MCF 10A (cell line): Measurements from ENCODE around the gene MMP8. TPM values are rescaled to one million over a fixed set of nuclear protein-coding genes. Genes with fewer than 3 reads are reported as not detected.
"Not testable (repeated sequence)": the region's sequence is repeated elsewhere in the genome, so short reads cannot be mapped to it uniquely, and the experiment has no call there.

Experiments
- BruUV-seq: library from RNA; stranded (reverse); fragments of 400-500 nt; replicated peaks from 2 replicates; lab custom pipeline; 2021; lab: Mats Ljungman, UMichigan
- CTCF ChIA-PET: fragments of 300-600 bp; sonication (Branson Sonifier 250); formaldehyde crosslinking; extraction: SDS; loops from one replicate; lab custom pipeline; 2021; ENCODE audit warnings: antibody characterized with exemption, inconsistent platforms; lab: Yijun Ruan, JAX
- POLR2A ChIA-PET: fragments of 300-600, 350-650 bp; sonication (Branson Sonifier 250); formaldehyde crosslinking; extraction: SDS; loops from one replicate; lab custom pipeline; 2020; ENCODE audit warnings: antibody characterized with exemption, inconsistent platforms; lab: Yijun Ruan, JAX
- DNase-seq: peaks from one replicate; pipeline ENCODE4 v3.0.0-alpha.2; 2018; ENCODE audit not compliant: unreplicated experiment
- H3K27ac Mint-ChIP-seq: one replicate; pipeline ENCODE4 v1.8.0; 2022; ENCODE audit warnings: mild to moderate bottlenecking, low read depth, mixed read lengths; ENCODE audit not compliant: unreplicated experiment
- H3K27me3 Mint-ChIP-seq: one replicate; pipeline ENCODE4 v1.8.0; 2022; ENCODE audit warnings: mixed read lengths; ENCODE audit not compliant: insufficient read depth, unreplicated experiment
- H3K36me3 Mint-ChIP-seq: one replicate; pipeline ENCODE4 v1.8.0; 2022; ENCODE audit warnings: mild to moderate bottlenecking, moderate library complexity, mixed read lengths; ENCODE audit not compliant: insufficient read depth, unreplicated experiment
- H3K4me1 Mint-ChIP-seq: one replicate; pipeline ENCODE4 v1.8.0; 2022; ENCODE audit warnings: mixed read lengths; ENCODE audit not compliant: insufficient read depth, unreplicated experiment
- H3K4me3 Mint-ChIP-seq: one replicate; pipeline ENCODE4 v1.8.0; 2022; ENCODE audit warnings: mild to moderate bottlenecking, moderate library complexity, mixed read lengths; ENCODE audit not compliant: unreplicated experiment
- H3K9me3 Mint-ChIP-seq: one replicate; pipeline ENCODE4 v1.8.0; 2022; ENCODE audit warnings: mixed read lengths; ENCODE audit not compliant: unreplicated experiment
- intact Hi-C: fragments of 100-400 bp; cut with micrococcal nuclease; formaldehyde crosslinking; loops from 2 replicates; pipeline ENCODE4 v1.14.1; 2022
- total RNA-seq: library from RNA; stranded (reverse); gene quantifications from 2 replicates; pipeline ENCODE4 v1.2.3, GENCODE V29; 2022
- TF ChIP-seq, protein P1 (sequence below): fragments of 200-600 bp; IDR thresholded peaks from one replicate; pipeline ENCODE4 v1.8.0; 2022; ENCODE audit warnings: antibody characterized with exemption, mild to moderate bottlenecking; ENCODE audit not compliant: unreplicated experiment

Gene MMP8
- total RNA-seq, 1 experiment from 2014 or later, result not detected

DNA sequence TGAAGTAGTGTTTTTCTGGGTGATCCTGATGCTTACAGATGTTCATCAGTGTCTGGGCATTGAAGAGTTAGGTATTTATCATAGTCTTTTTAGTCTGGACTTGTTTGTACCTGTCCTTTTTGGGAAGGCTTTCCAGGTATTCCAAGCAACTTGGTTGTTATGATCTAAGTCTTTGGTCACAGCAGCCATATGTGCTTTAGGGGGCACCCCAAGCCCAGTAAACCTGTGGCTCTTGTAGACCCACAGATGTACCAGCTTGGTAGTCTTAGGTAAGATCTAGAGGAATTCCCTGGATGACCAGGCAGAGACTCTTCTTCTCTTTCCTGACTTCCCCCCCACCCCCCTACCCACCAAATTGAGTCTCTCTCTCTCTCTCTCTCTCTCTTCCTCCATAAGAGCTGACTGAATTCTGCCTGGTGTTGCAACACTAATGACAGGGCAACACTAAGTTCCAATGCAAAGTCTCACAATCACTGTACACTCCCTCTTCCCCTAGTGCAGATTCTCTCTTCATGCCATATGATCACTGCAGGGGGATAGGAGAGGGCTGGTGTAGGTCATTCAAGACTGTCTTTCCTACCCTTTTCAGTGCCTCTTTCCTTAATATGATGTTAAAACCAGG, 24.5 kb upstream of the MMP8 start:
- Mint-ChIP-seq H3K27me3 (peaks cover 3% of the 10 kb centered on the region), H3K9me3 (peaks cover 15% of the 10 kb centered on the region), H3K27ac (no peak overlapping the region), H3K36me3 (no peaks in the 10 kb centered on the region), H3K4me3 (no peak overlapping the region), H3K4me1 (no peaks in the 10 kb centered on the region)
- TF ChIP-seq, protein P1, sequence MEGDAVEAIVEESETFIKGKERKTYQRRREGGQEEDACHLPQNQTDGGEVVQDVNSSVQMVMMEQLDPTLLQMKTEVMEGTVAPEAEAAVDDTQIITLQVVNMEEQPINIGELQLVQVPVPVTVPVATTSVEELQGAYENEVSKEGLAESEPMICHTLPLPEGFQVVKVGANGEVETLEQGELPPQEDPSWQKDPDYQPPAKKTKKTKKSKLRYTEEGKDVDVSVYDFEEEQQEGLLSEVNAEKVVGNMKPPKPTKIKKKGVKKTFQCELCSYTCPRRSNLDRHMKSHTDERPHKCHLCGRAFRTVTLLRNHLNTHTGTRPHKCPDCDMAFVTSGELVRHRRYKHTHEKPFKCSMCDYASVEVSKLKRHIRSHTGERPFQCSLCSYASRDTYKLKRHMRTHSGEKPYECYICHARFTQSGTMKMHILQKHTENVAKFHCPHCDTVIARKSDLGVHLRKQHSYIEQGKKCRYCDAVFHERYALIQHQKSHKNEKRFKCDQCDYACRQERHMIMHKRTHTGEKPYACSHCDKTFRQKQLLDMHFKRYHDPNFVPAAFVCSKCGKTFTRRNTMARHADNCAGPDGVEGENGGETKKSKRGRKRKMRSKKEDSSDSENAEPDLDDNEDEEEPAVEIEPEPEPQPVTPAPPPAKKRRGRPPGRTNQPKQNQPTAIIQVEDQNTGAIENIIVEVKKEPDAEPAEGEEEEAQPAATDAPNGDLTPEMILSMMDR, result no peak
- no TSS peak for BruUV-seq
- DNase-seq, result no peak
- ChIA-PET POLR2A (interaction anchor here (1.0 to 2.3 kb wide), 3 partner anchors 8 to 13 kb away, joined by 3 to 5 read pairs (median 3); no protein-coding TSS in a partner anchor), CTCF (interaction anchor here (0.6 to 2.1 kb wide), 6 partner anchors 15 to 810 kb away, joined by 3 to 8 read pairs (median 3); no protein-coding TSS in a partner anchor)
- intact Hi-C loops, result no loop called here

DNA sequence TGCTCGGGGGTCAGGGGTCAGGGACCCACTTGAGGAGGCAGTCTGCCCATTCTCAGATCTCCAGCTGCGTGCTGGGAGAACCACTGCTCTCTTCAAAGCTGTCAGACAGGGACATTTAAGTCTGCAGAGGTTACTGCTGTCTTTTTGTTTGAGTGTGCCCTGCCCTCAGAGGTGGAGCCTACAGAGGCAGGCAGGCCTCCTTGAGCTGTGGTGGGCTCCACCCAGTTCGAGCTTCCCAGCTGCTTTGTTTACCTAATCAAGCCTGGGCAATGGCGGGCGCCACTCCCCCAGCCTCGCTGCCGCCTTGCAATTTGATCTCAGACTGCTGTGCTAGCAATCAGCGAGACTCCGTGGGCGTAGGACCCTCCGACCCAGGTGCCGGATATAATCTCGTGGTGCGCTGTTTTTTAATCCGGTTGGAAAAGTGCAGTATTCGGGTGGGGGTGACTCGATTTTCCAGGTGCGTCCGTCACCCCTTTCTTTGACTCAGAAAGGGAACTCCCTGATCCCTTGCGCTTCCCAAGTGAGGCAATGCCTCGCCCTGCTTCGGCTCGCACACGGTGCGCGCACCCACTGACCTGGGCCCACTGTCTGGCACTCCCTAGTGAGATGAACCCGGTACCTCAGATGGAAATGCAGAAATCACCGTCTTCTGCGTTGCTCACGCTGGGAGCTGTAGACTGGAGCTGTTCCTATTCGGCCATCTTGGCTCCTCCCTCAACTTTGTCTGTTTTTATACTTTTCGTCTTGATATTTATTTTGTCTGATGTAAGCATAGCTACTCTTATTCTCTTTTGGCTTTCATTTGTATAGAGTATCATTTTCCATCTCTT, 22.2 kb upstream of the MMP8 start:
- CTCF ChIA-PET, result interaction anchor here (0.7 to 2.1 kb wide), 2 partner anchors 13 to 194 kb away, joined by 4 to 8 read pairs; no protein-coding TSS in a partner anchor
- H3K27ac Mint-ChIP-seq, intact Hi-C loops, POLR2A ChIA-PET, BruUV-seq, H3K4me3 Mint-ChIP-seq, H3K27me3 Mint-ChIP-seq, H3K4me1 Mint-ChIP-seq, DNase-seq, H3K36me3 Mint-ChIP-seq: not testable (repeated sequence)
- H3K9me3 Mint-ChIP-seq, result peaks cover 17% of the 10 kb centered on the region

DNA sequence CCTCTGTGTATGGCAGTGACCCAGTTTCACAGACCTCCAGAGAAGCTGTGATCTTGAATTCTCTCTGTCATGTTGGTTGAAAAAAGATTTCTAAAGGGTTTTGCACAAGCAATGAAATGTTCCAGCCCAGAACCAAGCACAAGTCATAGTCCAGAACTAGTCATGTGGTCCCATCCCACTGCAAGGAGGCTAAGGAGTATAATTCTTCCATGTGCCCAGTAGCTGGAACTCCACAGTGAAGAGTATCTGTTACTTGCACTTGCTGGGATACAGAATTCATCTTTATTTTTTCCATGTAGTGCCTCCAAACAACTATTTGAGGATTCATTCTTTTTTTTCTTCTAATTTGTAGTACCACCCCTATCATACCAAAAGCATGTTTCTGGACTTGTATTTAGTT, 9.9 kb upstream of the MMP8 start:
- Mint-ChIP-seq H3K27me3 (no peaks in the 10 kb centered on the region), H3K27ac (no peak overlapping the region), H3K36me3 (no peaks in the 10 kb centered on the region), H3K4me3 (no peak overlapping the region), H3K4me1 (peaks cover 5% of the 10 kb centered on the region), H3K9me3 (peaks cover 6% of the 10 kb centered on the region)
- TF ChIP-seq, protein P1, result peak; percentile 6
- intact Hi-C loops, result loop anchor here (10.0 kb wide), 1 partner anchor 180 kb away; no protein-coding TSS in a partner anchor
- no peak for DNase-seq
- no TSS peak for BruUV-seq
- CTCF ChIA-PET, result interaction anchor here (0.6 to 7.2 kb wide), 28 partner anchors 13 to 459 kb away, joined by 3 to 73 read pairs (median 6); partner anchors contain the start of gene MMP10
- POLR2A ChIA-PET, result no interaction called here

DNA sequence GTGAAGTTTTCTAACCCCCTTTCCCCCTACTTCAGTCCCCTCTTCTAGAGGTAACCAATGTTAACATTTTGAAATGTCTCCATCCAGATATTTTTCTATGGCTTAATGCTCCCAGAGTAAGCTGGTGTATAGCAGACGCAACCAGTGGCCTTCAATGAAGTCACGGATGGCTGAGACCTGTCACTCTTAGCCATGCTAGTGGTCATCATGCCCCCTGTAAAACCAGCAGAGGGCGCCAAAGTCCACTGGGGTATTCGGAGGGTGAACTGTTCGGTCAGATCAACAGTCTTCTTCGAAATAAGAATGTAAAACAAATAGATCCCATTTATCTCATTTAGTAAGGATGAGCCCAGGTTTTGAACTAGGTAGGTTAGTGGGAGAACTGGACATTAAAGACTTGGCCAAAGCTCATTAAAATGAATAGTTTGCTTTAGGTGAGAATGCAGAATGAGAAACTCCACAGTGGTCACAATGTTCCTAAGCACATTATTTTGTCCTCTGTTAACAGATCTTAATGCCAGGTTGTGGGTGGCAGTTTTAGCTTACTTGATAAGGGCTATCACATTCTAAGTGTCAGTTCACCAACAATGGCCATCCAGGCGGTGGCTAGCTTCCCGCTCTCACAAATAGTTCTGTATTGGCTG, 8.6 kb upstream of the MMP8 start:
- POLR2A ChIA-PET, result no interaction called here

DNA sequence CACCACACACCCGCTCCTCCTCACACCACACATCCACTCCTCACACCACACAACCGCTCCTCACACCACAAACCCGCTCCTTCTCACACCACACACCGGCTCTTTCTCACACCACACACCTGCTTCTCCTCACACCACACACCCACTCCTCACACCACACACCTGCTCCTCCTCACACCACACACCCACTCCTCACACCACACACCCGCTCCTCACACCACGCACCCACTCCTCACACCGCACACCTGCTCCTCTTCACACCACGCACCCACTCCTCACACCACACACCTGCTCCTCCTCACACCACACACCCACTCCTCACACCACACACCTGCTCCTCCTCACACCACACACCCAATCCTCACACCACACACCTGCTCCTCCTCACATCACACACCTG, 6.2 kb upstream of the MMP8 start:
- POLR2A ChIA-PET, DNase-seq, H3K27me3 Mint-ChIP-seq, H3K36me3 Mint-ChIP-seq, BruUV-seq, H3K9me3 Mint-ChIP-seq, H3K4me3 Mint-ChIP-seq, H3K27ac Mint-ChIP-seq: not testable (repeated sequence)
- H3K4me1 Mint-ChIP-seq, result peaks cover 16% of the 10 kb centered on the region
- CTCF ChIA-PET, result interaction anchor here (7.2 kb wide), 1 partner anchor 210 kb away, joined by 73 read pairs; no protein-coding TSS in a partner anchor
- intact Hi-C loops, result loop anchor here (10.0 kb wide), 1 partner anchor 184 kb away; no protein-coding TSS in a partner anchor

More for the DNA sequence above, 8.6 kb upstream of the MMP8 start:
- intact Hi-C loops, result loop anchor here (1.0 to 10.0 kb wide), 5 partner anchors 47 to 322 kb away; partner anchors contain the start of gene MMP10
- BruUV-seq, result no TSS peak
- Mint-ChIP-seq H3K9me3 (no peaks in the 10 kb centered on the region), H3K27ac (no peak overlapping the region), H3K4me1 (peaks cover 5% of the 10 kb centered on the region), H3K36me3 (no peaks in the 10 kb centered on the region), H3K27me3 (no peaks in the 10 kb centered on the region), H3K4me3 (no peak overlapping the region)
- TF ChIP-seq, protein P1, result peak; percentile 86
- CTCF ChIA-PET, result interaction anchor here (0.7 to 7.2 kb wide), 39 partner anchors 15 to 398 kb away, joined by 3 to 73 read pairs (median 4); partner anchors contain the start of genes DYNC2H1 and MMP10
- peak; percentile 82 for DNase-seq
